Measurements from ENCODE around the gene FOS.

DNA sequence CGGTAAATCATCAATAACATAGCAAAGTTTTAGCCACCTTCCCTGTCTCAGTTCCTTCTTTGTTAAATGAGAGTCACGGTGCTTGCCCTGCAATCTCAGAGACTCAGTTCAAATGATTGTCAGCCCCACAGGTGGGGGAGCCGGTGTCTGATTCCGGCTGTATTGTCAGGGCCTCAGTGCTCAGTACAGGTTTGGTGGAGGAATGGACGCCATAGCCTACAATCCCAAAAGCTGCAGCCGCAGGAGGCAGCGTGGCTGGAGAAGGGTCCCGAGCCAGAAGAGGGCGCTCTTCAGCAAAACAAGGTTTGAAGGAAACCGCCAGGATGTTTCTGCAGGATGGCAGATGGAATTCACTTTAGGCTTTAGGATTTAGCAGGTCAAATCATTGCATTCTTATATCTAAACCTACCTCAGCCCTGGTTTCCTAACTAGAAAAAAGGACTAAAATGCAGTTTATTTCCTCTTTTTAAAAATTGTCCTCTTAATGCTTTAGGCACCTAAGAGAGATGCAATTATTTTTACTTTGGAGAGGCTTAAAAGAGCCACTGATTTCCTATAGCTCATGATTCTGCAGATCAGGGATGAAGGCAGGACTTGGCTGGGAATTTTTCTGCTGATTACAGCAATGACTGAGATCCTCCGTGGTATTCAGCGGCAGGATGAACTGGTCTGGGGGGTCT is 29.2 kb downstream of the FOS start:
- TF ChIP-seq, protein P1, sequence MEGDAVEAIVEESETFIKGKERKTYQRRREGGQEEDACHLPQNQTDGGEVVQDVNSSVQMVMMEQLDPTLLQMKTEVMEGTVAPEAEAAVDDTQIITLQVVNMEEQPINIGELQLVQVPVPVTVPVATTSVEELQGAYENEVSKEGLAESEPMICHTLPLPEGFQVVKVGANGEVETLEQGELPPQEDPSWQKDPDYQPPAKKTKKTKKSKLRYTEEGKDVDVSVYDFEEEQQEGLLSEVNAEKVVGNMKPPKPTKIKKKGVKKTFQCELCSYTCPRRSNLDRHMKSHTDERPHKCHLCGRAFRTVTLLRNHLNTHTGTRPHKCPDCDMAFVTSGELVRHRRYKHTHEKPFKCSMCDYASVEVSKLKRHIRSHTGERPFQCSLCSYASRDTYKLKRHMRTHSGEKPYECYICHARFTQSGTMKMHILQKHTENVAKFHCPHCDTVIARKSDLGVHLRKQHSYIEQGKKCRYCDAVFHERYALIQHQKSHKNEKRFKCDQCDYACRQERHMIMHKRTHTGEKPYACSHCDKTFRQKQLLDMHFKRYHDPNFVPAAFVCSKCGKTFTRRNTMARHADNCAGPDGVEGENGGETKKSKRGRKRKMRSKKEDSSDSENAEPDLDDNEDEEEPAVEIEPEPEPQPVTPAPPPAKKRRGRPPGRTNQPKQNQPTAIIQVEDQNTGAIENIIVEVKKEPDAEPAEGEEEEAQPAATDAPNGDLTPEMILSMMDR (IDR thresholded peaks at IDR 0.05) = peak; percentile 66
- TF ChIP-seq, protein P2, sequence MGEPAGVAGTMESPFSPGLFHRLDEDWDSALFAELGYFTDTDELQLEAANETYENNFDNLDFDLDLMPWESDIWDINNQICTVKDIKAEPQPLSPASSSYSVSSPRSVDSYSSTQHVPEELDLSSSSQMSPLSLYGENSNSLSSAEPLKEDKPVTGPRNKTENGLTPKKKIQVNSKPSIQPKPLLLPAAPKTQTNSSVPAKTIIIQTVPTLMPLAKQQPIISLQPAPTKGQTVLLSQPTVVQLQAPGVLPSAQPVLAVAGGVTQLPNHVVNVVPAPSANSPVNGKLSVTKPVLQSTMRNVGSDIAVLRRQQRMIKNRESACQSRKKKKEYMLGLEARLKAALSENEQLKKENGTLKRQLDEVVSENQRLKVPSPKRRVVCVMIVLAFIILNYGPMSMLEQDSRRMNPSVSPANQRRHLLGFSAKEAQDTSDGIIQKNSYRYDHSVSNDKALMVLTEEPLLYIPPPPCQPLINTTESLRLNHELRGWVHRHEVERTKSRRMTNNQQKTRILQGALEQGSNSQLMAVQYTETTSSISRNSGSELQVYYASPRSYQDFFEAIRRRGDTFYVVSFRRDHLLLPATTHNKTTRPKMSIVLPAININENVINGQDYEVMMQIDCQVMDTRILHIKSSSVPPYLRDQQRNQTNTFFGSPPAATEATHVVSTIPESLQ (CRISPR knock-in tag; IDR thresholded peaks at IDR 0.05) = no peak
- TF ChIP-seq, protein P3, sequence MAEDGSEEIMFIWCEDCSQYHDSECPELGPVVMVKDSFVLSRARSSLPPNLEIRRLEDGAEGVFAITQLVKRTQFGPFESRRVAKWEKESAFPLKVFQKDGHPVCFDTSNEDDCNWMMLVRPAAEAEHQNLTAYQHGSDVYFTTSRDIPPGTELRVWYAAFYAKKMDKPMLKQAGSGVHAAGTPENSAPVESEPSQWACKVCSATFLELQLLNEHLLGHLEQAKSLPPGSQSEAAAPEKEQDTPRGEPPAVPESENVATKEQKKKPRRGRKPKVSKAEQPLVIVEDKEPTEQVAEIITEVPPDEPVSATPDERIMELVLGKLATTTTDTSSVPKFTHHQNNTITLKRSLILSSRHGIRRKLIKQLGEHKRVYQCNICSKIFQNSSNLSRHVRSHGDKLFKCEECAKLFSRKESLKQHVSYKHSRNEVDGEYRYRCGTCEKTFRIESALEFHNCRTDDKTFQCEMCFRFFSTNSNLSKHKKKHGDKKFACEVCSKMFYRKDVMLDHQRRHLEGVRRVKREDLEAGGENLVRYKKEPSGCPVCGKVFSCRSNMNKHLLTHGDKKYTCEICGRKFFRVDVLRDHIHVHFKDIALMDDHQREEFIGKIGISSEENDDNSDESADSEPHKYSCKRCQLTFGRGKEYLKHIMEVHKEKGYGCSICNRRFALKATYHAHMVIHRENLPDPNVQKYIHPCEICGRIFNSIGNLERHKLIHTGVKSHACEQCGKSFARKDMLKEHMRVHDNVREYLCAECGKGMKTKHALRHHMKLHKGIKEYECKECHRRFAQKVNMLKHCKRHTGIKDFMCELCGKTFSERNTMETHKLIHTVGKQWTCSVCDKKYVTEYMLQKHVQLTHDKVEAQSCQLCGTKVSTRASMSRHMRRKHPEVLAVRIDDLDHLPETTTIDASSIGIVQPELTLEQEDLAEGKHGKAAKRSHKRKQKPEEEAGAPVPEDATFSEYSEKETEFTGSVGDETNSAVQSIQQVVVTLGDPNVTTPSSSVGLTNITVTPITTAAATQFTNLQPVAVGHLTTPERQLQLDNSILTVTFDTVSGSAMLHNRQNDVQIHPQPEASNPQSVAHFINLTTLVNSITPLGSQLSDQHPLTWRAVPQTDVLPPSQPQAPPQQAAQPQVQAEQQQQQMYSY (CRISPR knock-in tag; IDR thresholded peaks at IDR 0.05) = no peak
- TF ChIP-seq, protein P4, sequence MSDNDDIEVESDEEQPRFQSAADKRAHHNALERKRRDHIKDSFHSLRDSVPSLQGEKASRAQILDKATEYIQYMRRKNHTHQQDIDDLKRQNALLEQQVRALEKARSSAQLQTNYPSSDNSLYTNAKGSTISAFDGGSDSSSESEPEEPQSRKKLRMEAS (CRISPR knock-in tag; IDR thresholded peaks at IDR 0.05) = no peak

Measured in WTC11 (cell line).